T-cell (primary cell): ENCODE results near the gene PNKD. TPM values are rescaled to one million over a fixed set of nuclear protein-coding genes. Genes with fewer than 3 reads are reported as not detected.

Source experiments
- ATAC-seq, 4 experiments: fragments of 200-7000 bp in 3 of 4; fragments of 150-1000 bp in 1 of 4; cut with Tn5 transposase; replicated peaks in 1 of 4; 1 replicate in 3 of 4; 2 replicates in 1 of 4; pipeline ENCODE4 v1.10.0; 2021; ENCODE audit warnings: moderate library complexity in 3 of 4, mild to moderate bottlenecking in 2 of 4, moderate number of reproducible peaks in 1 of 4
- CTCF ChIA-PET, 2 donors: fragments of 300-600 bp; sonication (Branson Sonifier 250); formaldehyde crosslinking; loops; one replicate each; lab custom pipeline; 2022; ENCODE audit warnings: antibody characterized with exemption in 2 of 2; lab: Charles Lee
- POLR2A ChIA-PET, 2 donors: fragments of 300-600 bp; sonication (Branson Sonifier 250); formaldehyde crosslinking; loops; one replicate each; lab custom pipeline; 2022; ENCODE audit warnings: antibody characterized with exemption in 2 of 2; lab: Charles Lee
- DNase-seq, 35 experiments: peaks; one replicate each; pipeline versions ENCODE4 v3.0.0 to v3.0.0-alpha.2; 2013 to 2023
- H3K27ac ChIP-seq: one replicate; pipeline ENCODE4 v1.5.1; 2013; ENCODE audit warnings: low read length
- H3K27me3 ChIP-seq, 2 experiments: replicated peaks in 1 of 2; 1 replicate in 1 of 2; 2 replicates in 1 of 2; pipeline versions ENCODE4 v1.6.1 to v1.7.0; 2013; ENCODE audit warnings: low read length in 1 of 2, mixed read lengths in 1 of 2; ENCODE audit not compliant: control insufficient read depth in 2 of 2, insufficient read depth in 2 of 2; ENCODE audit errors: extremely low read depth in 1 of 2
- H3K36me3 ChIP-seq, 2 donors: 1 replicate in 1 of 2; 2 replicates in 1 of 2; pipeline versions ENCODE4 v1.6.1 to v1.7.0; 2013; ENCODE audit warnings: low read length in 1 of 2; ENCODE audit not compliant: control insufficient read depth in 2 of 2, insufficient read depth in 1 of 2; ENCODE audit errors: extremely low read depth in 1 of 2
- H3K4me1 ChIP-seq, 2 experiments: 1 replicate in 1 of 2; 2 replicates in 1 of 2; pipeline versions ENCODE4 v1.6.1 to v1.7.0; 2013; ENCODE audit warnings: low read length in 2 of 2, mixed read lengths in 1 of 2; ENCODE audit not compliant: insufficient read depth in 2 of 2, control insufficient read depth in 1 of 2; ENCODE audit errors: extremely low read depth in 1 of 2
- H3K4me3 ChIP-seq, 2 donors: 1 replicate in 1 of 2; 2 replicates in 1 of 2; pipeline versions ENCODE4 v1.5.1 to v1.7.0; 2013; ENCODE audit warnings: mild to moderate bottlenecking in 2 of 2, low read length in 1 of 2, moderate library complexity in 1 of 2; ENCODE audit not compliant: control insufficient read depth in 1 of 2; ENCODE audit errors: extremely low read depth in 1 of 2
- H3K9me3 ChIP-seq: 2 replicates; pipeline ENCODE4 v1.7.0; 2013
- H3K27ac Mint-ChIP-seq, 2 donors: one replicate each; pipeline ENCODE4 v1.8.0; 2020 to 2021; ENCODE audit warnings: mild to moderate bottlenecking in 2 of 2, mixed read lengths in 2 of 2
- H3K27me3 Mint-ChIP-seq, 2 donors: one replicate each; pipeline ENCODE4 v1.8.0; 2021 to 2022; ENCODE audit warnings: mixed read lengths in 2 of 2
- H3K36me3 Mint-ChIP-seq: one replicate; pipeline ENCODE4 v1.8.0; 2021; ENCODE audit warnings: mixed read lengths
- H3K4me1 Mint-ChIP-seq, 3 donors: one replicate each; pipeline ENCODE4 v1.8.0; 2020 to 2022; ENCODE audit warnings: mixed read lengths in 3 of 3, mild to moderate bottlenecking in 1 of 3
- H3K4me3 Mint-ChIP-seq, 3 donors: one replicate each; pipeline ENCODE4 v1.8.0; 2020 to 2022; ENCODE audit warnings: mild to moderate bottlenecking in 3 of 3, mixed read lengths in 3 of 3, moderate library complexity in 3 of 3
- H3K9me3 Mint-ChIP-seq, 3 donors: one replicate each; pipeline ENCODE4 v1.8.0; 2020 to 2022; ENCODE audit warnings: mixed read lengths in 3 of 3
- WGBS: methylation state at CpG from one replicate; pipeline ENCODE4 v1.1.5; 2013; ENCODE audit warnings: missing lambda C conversion rate; ENCODE audit not compliant: insufficient coverage; 5-methylcytosine and 5-hydroxymethylcytosine counted together
- total RNA-seq, 35 experiments: library from RNA in 6 of 35; stranded (reverse) in 6 of 35; fragments of 120-200 nt in 1 of 35; gene quantifications; one replicate each; pipeline versions ENCODE4 v1.2.1 to v1.2.4 and lab custom pipeline; 2013 to 2026

The PNKD gene
- total RNA-seq, 5 donors from 2014 or later (not counting 1 experiment from before 2014, with no cell fraction given) = 17.4 to 33.1 (median 30.6) TPM

GRCh38 chr2:218293715-218294429, 23.6 kb downstream of the PNKD start:
- H3K4me3 Mint-ChIP-seq = peak overlapping the region in 1 of 3 donors; percentile 13
- no peaks in the 10 kb centered on the region for H3K36me3 Mint-ChIP-seq
- DNase-seq (no peak), ATAC-seq (no peak)
- peaks cover 21 to 54% of the 10 kb centered on the region in 2 experiments for H3K4me1 ChIP-seq
- ChIA-PET CTCF (interaction anchor here (0.6 to 2.9 kb wide), 14 partner anchors 18 to 968 kb away, joined by 3 to 18 read pairs (median 4); partner anchors contain the start of genes CATIP (in 1 of the 2) and WNT10A (in 1 of the 2)), POLR2A (interaction anchor here in 1 of 2 donors (0.6 kb wide), 2 partner anchors 26 to 41 kb away, joined by 9 to 14 read pairs; no protein-coding TSS in a partner anchor)
- no peaks in the 10 kb centered on the region for H3K9me3 Mint-ChIP-seq
- H3K9me3 ChIP-seq = no peaks in the 10 kb centered on the region
- peaks cover 40 to 46% (median 42%) of the 10 kb centered on the region in 3 donors for H3K4me1 Mint-ChIP-seq
- H3K27ac Mint-ChIP-seq = peak overlapping the region in 1 of 2 donors; percentile 36
- peaks cover 0 to 2% of the 10 kb centered on the region in 2 experiments for H3K27me3 ChIP-seq
- 80% methylated on average over 2 of the region's 5 CpGs for WGBS
- no peaks in the 10 kb centered on the region for H3K36me3 ChIP-seq
- H3K27me3 Mint-ChIP-seq = no peaks in the 10 kb centered on the region
- no peak overlapping the region for H3K4me3 ChIP-seq
- no peak overlapping the region for H3K27ac ChIP-seq

DNA sequence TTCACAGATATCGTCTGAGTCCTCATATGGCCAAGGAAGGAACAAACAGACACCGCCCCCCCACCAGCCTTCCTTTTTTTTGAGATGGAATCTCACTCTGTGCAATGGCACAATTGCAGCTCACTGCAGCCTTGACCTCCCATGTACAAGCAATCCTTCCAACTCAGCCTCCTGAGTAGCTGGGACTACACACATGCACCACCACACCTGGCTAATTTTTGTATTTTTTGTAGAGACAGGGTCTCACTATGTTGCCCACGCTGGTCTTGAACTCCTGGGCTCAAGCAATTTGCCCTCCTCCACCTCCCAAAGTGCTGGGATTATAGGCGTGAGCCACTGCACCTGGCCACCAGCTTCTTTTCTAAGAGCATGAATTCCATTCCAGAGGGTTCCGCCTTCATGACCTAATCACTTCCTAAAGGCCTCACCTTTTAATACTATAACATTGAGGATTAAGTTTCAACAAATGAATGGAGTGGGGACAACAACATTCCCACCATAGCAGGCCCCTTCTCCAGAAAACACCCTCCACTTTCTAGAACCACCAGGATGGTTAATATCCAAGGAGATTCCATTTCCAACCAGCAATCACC, 24.2 kb downstream of the PNKD start:
- Mint-ChIP-seq H3K9me3 (no peaks in the 10 kb centered on the region), H3K27me3 (no peaks in the 10 kb centered on the region), H3K4me3 (peak overlapping the region in 1 of 3 donors; percentile 17), H3K4me1 (peaks cover 34 to 41% (median 35%) of the 10 kb centered on the region in 3 donors), H3K36me3 (no peaks in the 10 kb centered on the region), H3K27ac (peak overlapping the region in 1 of 2 donors; percentile 23)
- Histone ChIP-seq H3K4me1 (peaks cover 16 to 48% of the 10 kb centered on the region in 2 experiments), H3K36me3 (no peaks in the 10 kb centered on the region), H3K27ac (no peak overlapping the region), H3K4me3 (no peak overlapping the region), H3K9me3 (no peaks in the 10 kb centered on the region), H3K27me3 (peaks cover 0 to 2% of the 10 kb centered on the region in 2 experiments)
- ChIA-PET CTCF (interaction anchor here in 1 of 2 donors (0.9 to 1.7 kb wide), 4 partner anchors 19 to 62 kb away, joined by 4 to 18 read pairs (median 7); partner anchors contain the start of gene CATIP), POLR2A (no interaction called here)
- ATAC-seq (no peak), DNase-seq (no peak)
- WGBS = 80% methylated on average over 2 of the region's 5 CpGs

DNA sequence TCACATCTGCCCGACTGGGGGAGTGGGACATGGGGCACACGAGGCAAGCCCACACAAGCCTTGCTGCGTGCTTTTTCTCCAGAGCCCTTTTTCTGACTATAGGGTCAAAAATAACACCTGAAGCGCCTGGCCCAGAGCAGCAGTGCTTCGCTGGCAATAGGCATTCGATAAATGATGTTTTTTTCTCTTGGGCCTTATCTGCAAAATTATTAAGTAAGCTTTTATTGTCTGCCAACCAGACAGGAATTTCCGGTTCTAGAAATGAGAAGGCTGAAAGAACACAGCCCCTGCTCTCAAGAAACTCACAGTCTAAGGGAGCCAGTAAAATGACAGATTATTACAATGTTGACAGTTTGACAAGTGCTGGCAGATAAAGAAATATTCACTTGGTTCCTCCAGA, 24.7 kb downstream of the PNKD start:
- peak overlapping the region; percentile 22 to 28 for H3K27ac Mint-ChIP-seq
- H3K27me3 Mint-ChIP-seq = no peaks in the 10 kb centered on the region
- Histone ChIP-seq H3K4me3 (no peak overlapping the region), H3K27ac (no peak overlapping the region), H3K9me3 (no peaks in the 10 kb centered on the region), H3K4me1 (peaks cover 11 to 42% of the 10 kb centered on the region in 2 experiments), H3K36me3 (no peaks in the 10 kb centered on the region), H3K27me3 (peaks cover 0 to 2% of the 10 kb centered on the region in 2 experiments)
- POLR2A ChIA-PET = interaction anchor here in 1 of 2 donors (0.6 kb wide), 1 partner anchor 586 kb away, joined by 3 read pairs; the partner anchor contains the start of gene WNT10A
- CTCF ChIA-PET = interaction anchor here (0.6 to 1.8 kb wide), 13 partner anchors 8 to 855 kb away, joined by 3 to 8 read pairs (median 4); partner anchors contain the start of gene CATIP (in 1 of the 2)
- ATAC-seq = no peak
- H3K4me3 Mint-ChIP-seq = no peak overlapping the region
- H3K9me3 Mint-ChIP-seq = no peaks in the 10 kb centered on the region
- DNase-seq = no peak
- no peaks in the 10 kb centered on the region for H3K36me3 Mint-ChIP-seq
- 92% methylated on average over 6 of the region's 7 CpGs for WGBS
- H3K4me1 Mint-ChIP-seq = peaks cover 29 to 36% (median 30%) of the 10 kb centered on the region in 3 donors

- H3K27me3 ChIP-seq = peaks cover 0 to 2% of the 10 kb centered on the region in 2 experiments
- H3K4me3 ChIP-seq = no peak overlapping the region
- H3K9me3 ChIP-seq = no peaks in the 10 kb centered on the region
- Mint-ChIP-seq H3K27ac (peak overlapping the region in 1 of 2 donors; percentile 31), H3K4me1 (peaks cover 19 to 26% (median 20%) of the 10 kb centered on the region in 3 donors), H3K9me3 (no peaks in the 10 kb centered on the region), H3K27me3 (no peaks in the 10 kb centered on the region), H3K4me3 (no peak overlapping the region), H3K36me3 (no peaks in the 10 kb centered on the region)
- POLR2A ChIA-PET = no interaction called here
- ATAC-seq (no peak), DNase-seq (no peak)
- no peaks in the 10 kb centered on the region for H3K36me3 ChIP-seq
- CTCF ChIA-PET = interaction anchor here (0.6 to 1.8 kb wide), 7 partner anchors 9 to 334 kb away, joined by 3 to 6 read pairs (median 4); partner anchors contain the start of gene CATIP (in 1 of the 2)
- peaks cover 6 to 33% of the 10 kb centered on the region in 2 experiments for H3K4me1 ChIP-seq
- WGBS = 100% methylated on average over 1 of the region's 1 CpG
- H3K27ac ChIP-seq = no peak overlapping the region
Measured at GRCh38 chr2:218296200-218296599, 25.9 kb downstream of the PNKD start.

- Histone ChIP-seq H3K27ac (no peak overlapping the region), H3K9me3 (no peaks in the 10 kb centered on the region), H3K4me1 (peaks cover 5 to 32% of the 10 kb centered on the region in 2 experiments), H3K36me3 (no peaks in the 10 kb centered on the region), H3K4me3 (no peak overlapping the region), H3K27me3 (peaks cover 0 to 2% of the 10 kb centered on the region in 2 experiments)
- Mint-ChIP-seq H3K36me3 (no peaks in the 10 kb centered on the region), H3K4me3 (no peak overlapping the region), H3K9me3 (no peaks in the 10 kb centered on the region), H3K27me3 (no peaks in the 10 kb centered on the region), H3K4me1 (peaks cover 18 to 28% (median 23%) of the 10 kb centered on the region in 3 donors), H3K27ac (no peak overlapping the region)
- WGBS = 93% methylated on average over 6 of the region's 7 CpGs
- ChIA-PET CTCF (interaction anchor here (0.7 to 1.8 kb wide), 3 partner anchors 10 to 247 kb away, joined by 3 to 5 read pairs (median 3); no protein-coding TSS in a partner anchor), POLR2A (no interaction called here)
- ATAC-seq = no peak
- DNase-seq = no peak
Measured at GRCh38 chr2:218296847-218297246, 26.5 kb downstream of the PNKD start.

- Mint-ChIP-seq H3K36me3 (no peaks in the 10 kb centered on the region), H3K27me3 (no peaks in the 10 kb centered on the region), H3K4me1 (peaks cover 11 to 19% (median 16%) of the 10 kb centered on the region in 3 donors), H3K9me3 (no peaks in the 10 kb centered on the region), H3K4me3 (no peak overlapping the region), H3K27ac (no peak overlapping the region)
- H3K27me3 ChIP-seq = peaks cover 0 to 2% of the 10 kb centered on the region in 2 experiments
- WGBS = 82% methylated on average over 6 of the region's 6 CpGs
- ChIA-PET CTCF (interaction anchor here (0.5 to 1.4 kb wide), 5 partner anchors 25 to 109 kb away, joined by 3 to 4 read pairs (median 3); partner anchors contain the start of gene CATIP (in 1 of the 2)), POLR2A (no interaction called here)
- H3K36me3 ChIP-seq = no peaks in the 10 kb centered on the region
- no peak overlapping the region for H3K27ac ChIP-seq
- DNase-seq (no peak), ATAC-seq (no peak)
- no peak overlapping the region for H3K4me3 ChIP-seq
- peaks cover 0 to 20% of the 10 kb centered on the region in 2 experiments for H3K4me1 ChIP-seq
- H3K9me3 ChIP-seq = no peaks in the 10 kb centered on the region
Measured at GRCh38 chr2:218298314-218298875, 28.1 kb downstream of the PNKD start.
